HL-60 (cell line): ENCODE data around the gene SMG9.

Experiments used
- CTCF ChIP-seq: IDR thresholded peaks from one replicate; pipeline ENCODE4 v1.5.1; 2011; ENCODE audit warnings: low read length, control low read depth, inconsistent platforms; ENCODE audit not compliant: insufficient read depth
- POLR2AphosphoS5 ChIP-seq: IDR thresholded peaks from 2 replicates; pipeline ENCODE4 v1.6.1; 2012; ENCODE audit warnings: low read depth

- TF ChIP-seq POLR2AphosphoS5: no peak
- no peak for TF ChIP-seq CTCF
Observed at GRCh38 chr19:43760941-43761340, 6.2 kb upstream of the SMG9 start.
